ENCODE results near the gene C3orf20. TPM values are rescaled to one million over a fixed set of nuclear protein-coding genes. Genes with fewer than 3 reads are reported as not detected.

Gene C3orf20
- total RNA-seq, 1 donor from 2014 or later = not detected

- Mint-ChIP-seq H3K36me3 (ENCODE audit: unreplicated experiment) (no peaks in the 10 kb centered on the region), H3K4me3 (ENCODE audit: unreplicated experiment) (no peak overlapping the region), H3K4me1 (ENCODE audit: low read depth, unreplicated experiment) (no peaks in the 10 kb centered on the region), H3K27ac (ENCODE audit: unreplicated experiment) (no peak overlapping the region), H3K9me3 (ENCODE audit: unreplicated experiment) (peaks cover 2% of the 10 kb centered on the region), H3K27me3 (ENCODE audit: unreplicated experiment) (peaks cover 17% of the 10 kb centered on the region)
- TF ChIP-seq, protein P1, sequence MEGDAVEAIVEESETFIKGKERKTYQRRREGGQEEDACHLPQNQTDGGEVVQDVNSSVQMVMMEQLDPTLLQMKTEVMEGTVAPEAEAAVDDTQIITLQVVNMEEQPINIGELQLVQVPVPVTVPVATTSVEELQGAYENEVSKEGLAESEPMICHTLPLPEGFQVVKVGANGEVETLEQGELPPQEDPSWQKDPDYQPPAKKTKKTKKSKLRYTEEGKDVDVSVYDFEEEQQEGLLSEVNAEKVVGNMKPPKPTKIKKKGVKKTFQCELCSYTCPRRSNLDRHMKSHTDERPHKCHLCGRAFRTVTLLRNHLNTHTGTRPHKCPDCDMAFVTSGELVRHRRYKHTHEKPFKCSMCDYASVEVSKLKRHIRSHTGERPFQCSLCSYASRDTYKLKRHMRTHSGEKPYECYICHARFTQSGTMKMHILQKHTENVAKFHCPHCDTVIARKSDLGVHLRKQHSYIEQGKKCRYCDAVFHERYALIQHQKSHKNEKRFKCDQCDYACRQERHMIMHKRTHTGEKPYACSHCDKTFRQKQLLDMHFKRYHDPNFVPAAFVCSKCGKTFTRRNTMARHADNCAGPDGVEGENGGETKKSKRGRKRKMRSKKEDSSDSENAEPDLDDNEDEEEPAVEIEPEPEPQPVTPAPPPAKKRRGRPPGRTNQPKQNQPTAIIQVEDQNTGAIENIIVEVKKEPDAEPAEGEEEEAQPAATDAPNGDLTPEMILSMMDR (IDR thresholded peaks at IDR 0.05; ENCODE audit: partially characterized antibody, unreplicated experiment) = no peak
- no peak for DNase-seq
These were observed 94.8 kb downstream of the C3orf20 start for GRCh38 chr3:14769544-14770325.

DNA sequence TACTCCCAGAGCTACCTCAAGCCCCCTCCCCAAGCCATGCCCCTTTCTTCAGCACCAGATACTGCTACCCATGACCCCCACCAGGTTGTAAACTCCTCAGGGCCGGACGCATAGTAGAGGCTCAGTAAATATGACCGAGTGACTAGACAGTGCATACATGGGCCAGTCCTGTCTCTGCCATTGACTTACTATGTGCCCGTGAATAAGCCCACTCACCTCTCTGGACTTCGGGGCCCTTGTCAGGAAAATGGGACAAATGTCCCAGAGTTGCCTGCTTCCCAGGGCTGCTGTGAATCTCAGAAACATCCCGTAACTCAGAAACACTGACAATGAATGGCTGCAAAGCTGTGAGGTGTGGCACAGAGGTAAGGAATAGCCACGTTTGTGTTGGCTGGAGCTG, 95.7 kb downstream of the C3orf20 start:
- TF ChIP-seq, protein P1 (IDR thresholded peaks at IDR 0.05; ENCODE audit: partially characterized antibody, unreplicated experiment) = no peak
- Mint-ChIP-seq H3K4me3 (ENCODE audit: unreplicated experiment) (no peak overlapping the region), H3K27ac (ENCODE audit: unreplicated experiment) (no peak overlapping the region), H3K36me3 (ENCODE audit: unreplicated experiment) (no peaks in the 10 kb centered on the region), H3K4me1 (ENCODE audit: low read depth, unreplicated experiment) (no peaks in the 10 kb centered on the region), H3K27me3 (ENCODE audit: unreplicated experiment) (peaks cover 10% of the 10 kb centered on the region), H3K9me3 (ENCODE audit: unreplicated experiment) (peaks cover 2% of the 10 kb centered on the region)
- DNase-seq = no peak

DNA sequence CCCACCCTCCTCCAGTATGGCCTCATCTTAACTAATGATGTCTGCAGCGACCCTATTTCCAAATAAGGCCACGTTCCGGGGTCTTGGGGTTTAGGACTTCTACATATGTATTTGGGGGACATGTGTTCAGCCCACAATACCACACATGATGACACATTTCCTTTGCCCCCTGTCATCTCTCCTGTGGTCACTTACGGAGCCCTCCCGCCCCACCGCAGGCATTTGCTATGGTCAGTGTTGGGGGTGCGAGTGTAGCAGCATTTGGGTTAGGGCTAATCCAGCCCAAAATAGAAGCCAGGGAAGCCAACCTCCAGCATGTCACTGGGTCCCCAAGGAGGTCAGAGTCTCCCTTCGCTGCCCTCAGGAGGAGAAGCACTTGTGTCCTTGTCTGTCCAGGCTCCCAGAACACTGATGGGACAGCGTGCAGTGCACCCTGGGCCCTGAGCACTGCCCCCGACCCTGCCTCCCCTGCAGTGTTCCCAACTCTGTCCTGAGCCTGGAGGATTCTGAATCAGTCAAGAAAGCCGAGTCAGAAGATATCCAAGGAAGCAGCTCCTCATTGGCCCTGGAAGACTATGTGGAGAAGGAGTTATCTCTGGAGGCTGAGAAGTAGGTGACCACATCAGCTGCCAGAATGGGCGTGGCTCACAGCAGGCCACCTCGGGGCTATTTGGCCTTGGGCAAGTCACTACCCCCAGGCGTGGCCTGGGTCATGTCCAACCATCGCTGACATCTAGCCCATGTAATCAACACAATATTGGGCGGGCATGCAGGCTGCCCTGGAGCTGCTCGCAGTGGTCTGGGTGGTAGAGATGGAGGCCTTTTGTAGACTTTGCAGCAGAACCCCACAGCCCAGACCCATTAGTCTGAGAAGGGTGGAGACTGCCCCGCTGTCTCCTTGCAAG, 96.9 kb downstream of the C3orf20 start:
- no peak overlapping the region for H3K27ac Mint-ChIP-seq (ENCODE audit: unreplicated experiment)
- TF ChIP-seq, protein P1 (IDR thresholded peaks at IDR 0.05; ENCODE audit: partially characterized antibody, unreplicated experiment) = no peak
- peaks cover 10% of the 10 kb centered on the region for H3K27me3 Mint-ChIP-seq (ENCODE audit: unreplicated experiment)
- H3K4me1 Mint-ChIP-seq (ENCODE audit: low read depth, unreplicated experiment) = no peaks in the 10 kb centered on the region
- no peaks in the 10 kb centered on the region for H3K36me3 Mint-ChIP-seq (ENCODE audit: unreplicated experiment)
- no peak for DNase-seq
- peaks cover 2% of the 10 kb centered on the region for H3K9me3 Mint-ChIP-seq (ENCODE audit: unreplicated experiment)
- no peak overlapping the region for H3K4me3 Mint-ChIP-seq (ENCODE audit: unreplicated experiment)

DNA sequence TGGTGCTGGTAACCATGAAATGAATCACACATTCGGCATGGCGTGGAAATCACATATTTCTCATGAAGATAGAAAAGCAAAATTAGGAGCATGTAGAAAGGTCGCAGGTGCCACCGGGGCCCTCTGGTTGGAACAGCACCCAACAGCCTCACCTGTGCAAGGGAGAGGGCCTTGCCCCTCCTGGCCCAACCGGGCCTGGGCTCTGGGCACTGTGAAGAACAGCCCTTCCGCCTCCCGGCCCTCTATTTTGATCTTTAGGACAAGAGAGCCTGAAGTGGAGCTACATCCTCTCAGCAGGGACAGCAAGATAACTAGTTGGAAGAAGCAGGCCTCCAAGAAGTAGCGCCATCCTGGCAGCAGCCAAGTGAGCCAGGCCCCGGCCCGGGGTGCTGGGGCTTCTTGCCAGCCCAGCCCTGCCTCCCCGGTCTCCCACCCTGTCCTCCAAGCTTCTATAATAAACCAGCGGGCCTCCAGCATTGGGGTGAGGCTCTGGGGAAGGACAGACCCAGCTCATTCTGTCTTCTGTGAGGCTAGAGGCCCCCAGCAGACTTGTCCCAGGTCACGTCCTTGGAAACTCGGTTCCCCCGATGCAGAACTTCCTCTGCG, 97.7 kb downstream of the C3orf20 start:
- Mint-ChIP-seq H3K27me3 (ENCODE audit: unreplicated experiment) (peaks cover 10% of the 10 kb centered on the region), H3K4me1 (ENCODE audit: low read depth, unreplicated experiment) (no peaks in the 10 kb centered on the region), H3K9me3 (ENCODE audit: unreplicated experiment) (peaks cover 2% of the 10 kb centered on the region), H3K4me3 (ENCODE audit: unreplicated experiment) (no peak overlapping the region), H3K27ac (ENCODE audit: unreplicated experiment) (no peak overlapping the region), H3K36me3 (ENCODE audit: unreplicated experiment) (no peaks in the 10 kb centered on the region)
- no peak for DNase-seq
- TF ChIP-seq, protein P1 (IDR thresholded peaks at IDR 0.05; ENCODE audit: partially characterized antibody, unreplicated experiment) = no peak

Measured in glutamatergic neuron (in vitro differentiated cells).